ENCODE measurements around the gene USP22.

- TF ChIP-seq POLR2AphosphoS5 (IDR thresholded peaks at IDR 0.05; ENCODE audit: low read depth) (no peak), CTCF (IDR thresholded peaks at IDR 0.05; ENCODE audit: insufficient read depth, low read length) (no peak)
These were observed 34.5 kb upstream of the USP22 start for GRCh38 chr17:21077281-21077680.
